ENCODE results near the gene ALDH3A1. TPM values are rescaled to one million over a fixed set of nuclear protein-coding genes. Genes with fewer than 3 reads are reported as not detected.
A peak's percentile ranks its signal among the peaks of the same experiment; 100 is the strongest.

The ALDH3A1 gene
- total RNA-seq, 1 experiment from 2014 or later, result 0.35 TPM

DNA sequence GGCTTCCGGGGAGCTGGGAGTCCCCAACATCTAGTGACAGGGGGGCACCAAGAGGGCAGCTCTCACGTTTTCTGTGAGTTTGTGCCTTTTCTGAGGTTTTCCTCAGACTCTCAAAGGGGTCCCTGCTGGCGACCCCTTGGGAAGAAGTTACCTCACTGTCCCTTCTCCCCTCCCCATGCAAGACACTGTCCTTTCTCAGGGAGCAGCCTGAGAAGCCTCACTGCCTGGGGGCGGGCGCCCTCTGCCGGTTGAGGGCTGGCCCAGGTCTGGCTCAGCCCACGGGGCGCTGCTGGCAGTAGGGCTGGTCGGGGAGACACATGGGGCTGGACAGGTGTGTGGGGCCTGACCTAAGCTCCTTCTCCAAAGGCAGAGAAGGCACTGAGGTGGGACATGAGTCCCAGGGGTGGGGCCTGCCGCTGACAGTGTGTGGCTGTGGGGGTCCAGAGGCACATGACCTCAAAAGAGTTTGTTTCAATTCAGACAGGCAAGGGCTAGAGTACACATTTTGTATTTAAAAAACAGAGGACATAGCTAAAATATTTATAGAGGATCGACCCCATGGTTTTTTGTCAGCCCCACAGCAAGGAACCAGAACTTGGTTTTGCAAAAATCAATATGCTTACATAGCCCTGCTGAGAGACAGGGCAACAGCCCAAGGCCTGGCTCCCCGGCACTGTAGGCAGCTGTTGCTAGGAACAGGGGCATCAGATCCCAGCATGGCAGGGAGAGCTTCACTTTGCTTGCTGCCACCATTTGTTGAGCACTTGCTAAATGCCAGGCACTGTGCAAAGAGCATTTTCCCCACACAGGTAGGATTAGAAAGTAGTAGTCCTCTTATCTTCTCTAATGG lies 18.5 kb upstream of the ALDH3A1 start:
- DNase-seq (ENCODE audit: low spot score), result peak; percentile 90
- Mint-ChIP-seq H3K27ac (no peak overlapping the region), H3K4me1 (0 out of 2 replicates have a peak, but pooled peaks cover 2% of the 10 kb centered on the region), H3K36me3 (no peaks in the 10 kb centered on the region), H3K27me3 (ENCODE audit: low read depth) (no peaks in the 10 kb centered on the region), H3K9me3 (no peaks in the 10 kb centered on the region), H3K4me3 (no peak overlapping the region)
- ATAC-seq, result peak; percentile 91
- ChIA-PET CTCF (interaction anchor here (0.6 to 2.3 kb wide), 47 partner anchors 8 to 1178 kb away, joined by 3 to 27 read pairs (median 4); partner anchors contain the start of genes ALDH3A2, B9D1, RNF112 and SLC47A1), POLR2A (no interaction called here)
- TF ChIP-seq NFE2L1 (CRISPR knock-in tag; IDR thresholded peaks at IDR 0.05), result no peak
- 0 out of 2 replicates have a peak, but pooled peaks have one; percentile 19 for TF ChIP-seq E2F5 (CRISPR knock-in tag; IDR thresholded peaks at IDR 0.05)
- 0 out of 2 replicates have a peak, but pooled peaks have one; percentile 34 for TF ChIP-seq ZNF121 (CRISPR knock-in tag; IDR thresholded peaks at IDR 0.05)
- TF ChIP-seq, protein P1, sequence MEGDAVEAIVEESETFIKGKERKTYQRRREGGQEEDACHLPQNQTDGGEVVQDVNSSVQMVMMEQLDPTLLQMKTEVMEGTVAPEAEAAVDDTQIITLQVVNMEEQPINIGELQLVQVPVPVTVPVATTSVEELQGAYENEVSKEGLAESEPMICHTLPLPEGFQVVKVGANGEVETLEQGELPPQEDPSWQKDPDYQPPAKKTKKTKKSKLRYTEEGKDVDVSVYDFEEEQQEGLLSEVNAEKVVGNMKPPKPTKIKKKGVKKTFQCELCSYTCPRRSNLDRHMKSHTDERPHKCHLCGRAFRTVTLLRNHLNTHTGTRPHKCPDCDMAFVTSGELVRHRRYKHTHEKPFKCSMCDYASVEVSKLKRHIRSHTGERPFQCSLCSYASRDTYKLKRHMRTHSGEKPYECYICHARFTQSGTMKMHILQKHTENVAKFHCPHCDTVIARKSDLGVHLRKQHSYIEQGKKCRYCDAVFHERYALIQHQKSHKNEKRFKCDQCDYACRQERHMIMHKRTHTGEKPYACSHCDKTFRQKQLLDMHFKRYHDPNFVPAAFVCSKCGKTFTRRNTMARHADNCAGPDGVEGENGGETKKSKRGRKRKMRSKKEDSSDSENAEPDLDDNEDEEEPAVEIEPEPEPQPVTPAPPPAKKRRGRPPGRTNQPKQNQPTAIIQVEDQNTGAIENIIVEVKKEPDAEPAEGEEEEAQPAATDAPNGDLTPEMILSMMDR (IDR thresholded peaks at IDR 0.05), result peak; percentile 64; the same call in 1 of the 2 replicates

DNA sequence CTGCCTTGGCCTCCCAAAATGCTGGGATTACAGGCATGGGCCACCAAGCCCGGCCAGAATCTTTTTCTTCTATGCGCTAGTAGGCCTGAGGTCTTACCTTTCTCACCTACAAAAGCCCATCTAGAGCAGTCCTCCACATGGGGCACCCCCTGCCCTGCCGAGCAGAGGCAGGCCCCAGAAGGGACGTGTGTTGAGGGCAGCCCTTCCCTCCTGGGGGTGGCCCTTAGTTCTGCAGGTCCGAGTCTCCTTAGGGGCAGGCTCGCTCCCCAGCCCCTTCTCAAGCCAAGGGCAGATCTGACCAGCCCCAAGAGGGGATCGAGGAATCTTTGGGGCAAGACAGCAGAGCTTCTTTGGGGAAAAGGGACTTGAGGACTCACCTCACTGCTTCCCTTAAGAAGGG lies 17.9 kb upstream of the ALDH3A1 start:
- Mint-ChIP-seq H3K4me1 (0 out of 2 replicates have a peak, but pooled peaks cover 2% of the 10 kb centered on the region), H3K27ac (no peak overlapping the region), H3K36me3 (no peaks in the 10 kb centered on the region), H3K27me3 (ENCODE audit: low read depth) (peaks cover 4% of the 10 kb centered on the region; the same call in 1 of the 2 replicates), H3K9me3 (no peaks in the 10 kb centered on the region), H3K4me3 (no peak overlapping the region)
- TF ChIP-seq ZNF423 (CRISPR knock-in tag; IDR thresholded peaks at IDR 0.05) (no peak), GABPB1 (CRISPR knock-in tag; IDR thresholded peaks at IDR 0.05) (no peak), JAZF1 (CRISPR knock-in tag; IDR thresholded peaks at IDR 0.05) (no peak), MXD4 (CRISPR knock-in tag; IDR thresholded peaks at IDR 0.05; ENCODE audit: borderline replicate concordance) (no peak), ATF2 (CRISPR knock-in tag; IDR thresholded peaks at IDR 0.05; ENCODE audit: borderline replicate concordance, low read depth) (no peak), SMAD3 (CRISPR knock-in tag; IDR thresholded peaks at IDR 0.05; ENCODE audit: borderline replicate concordance) (no peak), ZNF121 (CRISPR knock-in tag; IDR thresholded peaks at IDR 0.05) (no peak), ZNF232 (CRISPR knock-in tag; IDR thresholded peaks at IDR 0.05) (no peak), NR1H2 (CRISPR knock-in tag; IDR thresholded peaks at IDR 0.05) (no peak), ZNF396 (CRISPR knock-in tag; IDR thresholded peaks at IDR 0.05; ENCODE audit: borderline replicate concordance) (no peak), CREM (CRISPR knock-in tag; IDR thresholded peaks at IDR 0.05) (no peak), RELA (CRISPR knock-in tag; IDR thresholded peaks at IDR 0.05; ENCODE audit: borderline replicate concordance) (no peak), NR2C2 (CRISPR knock-in tag; IDR thresholded peaks at IDR 0.05) (no peak), ETV6 (CRISPR knock-in tag; IDR thresholded peaks at IDR 0.05) (no peak), KAT7 (CRISPR knock-in tag; IDR thresholded peaks at IDR 0.05; ENCODE audit: borderline replicate concordance) (no peak), ZSCAN18 (CRISPR knock-in tag; IDR thresholded peaks at IDR 0.05) (no peak), OVOL2 (CRISPR knock-in tag; IDR thresholded peaks at IDR 0.05; ENCODE audit: borderline replicate concordance) (no peak), PRRX2 (CRISPR knock-in tag; IDR thresholded peaks at IDR 0.05) (no peak)
- TF ChIP-seq, protein P2, sequence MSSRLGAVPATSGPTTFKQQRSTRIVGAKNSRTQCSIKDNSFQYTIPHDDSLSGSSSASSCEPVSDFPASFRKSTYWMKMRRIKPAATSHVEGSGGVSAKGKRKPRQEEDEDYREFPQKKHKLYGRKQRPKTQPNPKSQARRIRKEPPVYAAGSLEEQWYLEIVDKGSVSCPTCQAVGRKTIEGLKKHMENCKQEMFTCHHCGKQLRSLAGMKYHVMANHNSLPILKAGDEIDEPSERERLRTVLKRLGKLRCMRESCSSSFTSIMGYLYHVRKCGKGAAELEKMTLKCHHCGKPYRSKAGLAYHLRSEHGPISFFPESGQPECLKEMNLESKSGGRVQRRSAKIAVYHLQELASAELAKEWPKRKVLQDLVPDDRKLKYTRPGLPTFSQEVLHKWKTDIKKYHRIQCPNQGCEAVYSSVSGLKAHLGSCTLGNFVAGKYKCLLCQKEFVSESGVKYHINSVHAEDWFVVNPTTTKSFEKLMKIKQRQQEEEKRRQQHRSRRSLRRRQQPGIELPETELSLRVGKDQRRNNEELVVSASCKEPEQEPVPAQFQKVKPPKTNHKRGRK (CRISPR knock-in tag; IDR thresholded peaks at IDR 0.05; ENCODE audit: borderline replicate concordance), result no peak
- TF ChIP-seq, protein P3, sequence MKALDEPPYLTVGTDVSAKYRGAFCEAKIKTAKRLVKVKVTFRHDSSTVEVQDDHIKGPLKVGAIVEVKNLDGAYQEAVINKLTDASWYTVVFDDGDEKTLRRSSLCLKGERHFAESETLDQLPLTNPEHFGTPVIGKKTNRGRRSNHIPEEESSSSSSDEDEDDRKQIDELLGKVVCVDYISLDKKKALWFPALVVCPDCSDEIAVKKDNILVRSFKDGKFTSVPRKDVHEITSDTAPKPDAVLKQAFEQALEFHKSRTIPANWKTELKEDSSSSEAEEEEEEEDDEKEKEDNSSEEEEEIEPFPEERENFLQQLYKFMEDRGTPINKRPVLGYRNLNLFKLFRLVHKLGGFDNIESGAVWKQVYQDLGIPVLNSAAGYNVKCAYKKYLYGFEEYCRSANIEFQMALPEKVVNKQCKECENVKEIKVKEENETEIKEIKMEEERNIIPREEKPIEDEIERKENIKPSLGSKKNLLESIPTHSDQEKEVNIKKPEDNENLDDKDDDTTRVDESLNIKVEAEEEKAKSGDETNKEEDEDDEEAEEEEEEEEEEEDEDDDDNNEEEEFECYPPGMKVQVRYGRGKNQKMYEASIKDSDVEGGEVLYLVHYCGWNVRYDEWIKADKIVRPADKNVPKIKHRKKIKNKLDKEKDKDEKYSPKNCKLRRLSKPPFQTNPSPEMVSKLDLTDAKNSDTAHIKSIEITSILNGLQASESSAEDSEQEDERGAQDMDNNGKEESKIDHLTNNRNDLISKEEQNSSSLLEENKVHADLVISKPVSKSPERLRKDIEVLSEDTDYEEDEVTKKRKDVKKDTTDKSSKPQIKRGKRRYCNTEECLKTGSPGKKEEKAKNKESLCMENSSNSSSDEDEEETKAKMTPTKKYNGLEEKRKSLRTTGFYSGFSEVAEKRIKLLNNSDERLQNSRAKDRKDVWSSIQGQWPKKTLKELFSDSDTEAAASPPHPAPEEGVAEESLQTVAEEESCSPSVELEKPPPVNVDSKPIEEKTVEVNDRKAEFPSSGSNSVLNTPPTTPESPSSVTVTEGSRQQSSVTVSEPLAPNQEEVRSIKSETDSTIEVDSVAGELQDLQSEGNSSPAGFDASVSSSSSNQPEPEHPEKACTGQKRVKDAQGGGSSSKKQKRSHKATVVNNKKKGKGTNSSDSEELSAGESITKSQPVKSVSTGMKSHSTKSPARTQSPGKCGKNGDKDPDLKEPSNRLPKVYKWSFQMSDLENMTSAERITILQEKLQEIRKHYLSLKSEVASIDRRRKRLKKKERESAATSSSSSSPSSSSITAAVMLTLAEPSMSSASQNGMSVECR (CRISPR knock-in tag; IDR thresholded peaks at IDR 0.05; ENCODE audit: borderline replicate concordance), result no peak
- ChIA-PET CTCF (interaction anchor here (0.6 to 2.3 kb wide), 37 partner anchors 9 to 1177 kb away, joined by 3 to 27 read pairs (median 4); partner anchors contain the start of genes ALDH3A2, B9D1, RNF112 and SLC47A1), POLR2A (no interaction called here)
- ATAC-seq (peak; percentile 17), DNase-seq (ENCODE audit: low spot score) (no peak)
